ENCODE results near the gene BTN2A1. TPM values are rescaled to one million over a fixed set of nuclear protein-coding genes. Genes with fewer than 3 reads are reported as not detected.

BTN2A1 gene
- total and polyA plus RNA-seq, 2 of the 13 experiments (the other 11 are each of a cell fraction or from before 2014, with no cell fraction given), result 16.4 to 30.4 TPM

DNA sequence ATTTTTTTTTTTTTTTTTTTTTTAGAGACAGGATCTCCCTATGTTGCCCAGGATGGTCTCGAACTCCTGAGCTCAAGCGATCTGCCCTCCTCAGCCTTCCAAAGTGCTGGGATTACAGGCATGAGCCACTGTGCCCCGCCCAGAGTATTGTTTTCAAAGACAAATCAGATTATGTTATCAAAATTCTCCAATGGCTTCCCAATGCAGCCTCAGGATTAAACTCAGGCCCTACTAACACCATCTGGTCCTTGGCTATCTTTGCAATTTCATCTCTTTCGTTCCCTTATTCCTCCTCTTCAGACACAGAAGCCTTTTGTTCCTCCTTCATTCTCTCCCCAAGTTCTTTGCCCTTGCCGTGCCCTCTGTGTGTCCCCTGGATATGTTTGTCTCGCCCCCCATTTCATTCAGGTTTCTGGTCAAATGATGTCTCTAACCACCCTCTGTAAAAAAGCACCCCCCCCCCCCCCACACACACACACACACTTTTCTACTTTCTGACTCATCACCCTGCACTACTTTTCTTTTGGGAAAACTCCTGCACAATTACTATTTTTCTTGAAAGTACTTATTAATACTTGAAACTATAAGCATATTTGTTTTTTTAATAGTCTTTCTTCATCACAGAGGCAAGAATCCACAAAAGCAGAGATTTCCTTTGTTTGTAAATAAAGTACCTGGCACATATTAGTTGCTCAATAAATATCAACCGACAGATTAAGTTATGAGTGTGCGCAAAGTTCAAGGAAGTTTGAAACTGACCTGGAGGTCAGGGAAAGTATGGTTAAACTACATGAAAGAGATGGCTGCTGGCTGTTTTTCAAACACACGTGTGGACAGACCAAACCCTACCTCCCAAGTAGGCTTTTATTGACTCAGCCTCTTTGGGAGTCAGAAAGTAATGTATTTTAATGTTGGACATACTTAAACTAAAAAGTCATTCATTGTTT, 59.0 kb downstream of the BTN2A1 start (continued):
- TF ChIP-seq, protein P1, sequence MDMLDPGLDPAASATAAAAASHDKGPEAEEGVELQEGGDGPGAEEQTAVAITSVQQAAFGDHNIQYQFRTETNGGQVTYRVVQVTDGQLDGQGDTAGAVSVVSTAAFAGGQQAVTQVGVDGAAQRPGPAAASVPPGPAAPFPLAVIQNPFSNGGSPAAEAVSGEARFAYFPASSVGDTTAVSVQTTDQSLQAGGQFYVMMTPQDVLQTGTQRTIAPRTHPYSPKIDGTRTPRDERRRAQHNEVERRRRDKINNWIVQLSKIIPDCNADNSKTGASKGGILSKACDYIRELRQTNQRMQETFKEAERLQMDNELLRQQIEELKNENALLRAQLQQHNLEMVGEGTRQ (IDR thresholded peaks at IDR 0.05; ENCODE audit: low read depth, low read length), result no peak
- TF ChIP-seq, protein P1 (CRISPR knock-in tag; IDR thresholded peaks at IDR 0.05; ENCODE audit: borderline replicate concordance), result no peak
- TF ChIP-seq TRAFD1 (CRISPR knock-in tag; IDR thresholded peaks at IDR 0.05; ENCODE audit: borderline replicate concordance), result no peak
- no peak for TF ChIP-seq HES4 (CRISPR knock-in tag; IDR thresholded peaks at IDR 0.05; ENCODE audit: borderline replicate concordance)
- TF ChIP-seq ZHX2 (IDR thresholded peaks at IDR 0.05; ENCODE audit: low read depth), result no peak
- no peak for TF ChIP-seq ZHX2 (CRISPR knock-in tag; IDR thresholded peaks at IDR 0.05; ENCODE audit: borderline replicate concordance)
- no peak for TF ChIP-seq ZNF775 (CRISPR knock-in tag; IDR thresholded peaks at IDR 0.05; ENCODE audit: borderline replicate concordance)
- TF ChIP-seq, protein P2, sequence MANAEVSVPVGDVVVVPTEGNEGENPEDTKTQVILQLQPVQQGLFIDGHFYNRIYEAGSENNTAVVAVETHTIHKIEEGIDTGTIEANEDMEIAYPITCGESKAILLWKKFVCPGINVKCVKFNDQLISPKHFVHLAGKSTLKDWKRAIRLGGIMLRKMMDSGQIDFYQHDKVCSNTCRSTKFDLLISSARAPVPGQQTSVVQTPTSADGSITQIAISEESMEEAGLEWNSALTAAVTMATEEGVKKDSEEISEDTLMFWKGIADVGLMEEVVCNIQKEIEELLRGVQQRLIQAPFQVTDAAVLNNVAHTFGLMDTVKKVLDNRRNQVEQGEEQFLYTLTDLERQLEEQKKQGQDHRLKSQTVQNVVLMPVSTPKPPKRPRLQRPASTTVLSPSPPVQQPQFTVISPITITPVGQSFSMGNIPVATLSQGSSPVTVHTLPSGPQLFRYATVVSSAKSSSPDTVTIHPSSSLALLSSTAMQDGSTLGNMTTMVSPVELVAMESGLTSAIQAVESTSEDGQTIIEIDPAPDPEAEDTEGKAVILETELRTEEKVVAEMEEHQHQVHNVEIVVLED (CRISPR knock-in tag; IDR thresholded peaks at IDR 0.05; ENCODE audit: borderline replicate concordance), result no peak
